ENCODE measurements around the gene DCAF7. TPM values are rescaled to one million over a fixed set of nuclear protein-coding genes. Genes with fewer than 3 reads are reported as not detected.

Gene DCAF7
- total RNA-seq, 4 donors from 2014 or later = 25.5 to 33.3 (median 28.2) TPM

DNA sequence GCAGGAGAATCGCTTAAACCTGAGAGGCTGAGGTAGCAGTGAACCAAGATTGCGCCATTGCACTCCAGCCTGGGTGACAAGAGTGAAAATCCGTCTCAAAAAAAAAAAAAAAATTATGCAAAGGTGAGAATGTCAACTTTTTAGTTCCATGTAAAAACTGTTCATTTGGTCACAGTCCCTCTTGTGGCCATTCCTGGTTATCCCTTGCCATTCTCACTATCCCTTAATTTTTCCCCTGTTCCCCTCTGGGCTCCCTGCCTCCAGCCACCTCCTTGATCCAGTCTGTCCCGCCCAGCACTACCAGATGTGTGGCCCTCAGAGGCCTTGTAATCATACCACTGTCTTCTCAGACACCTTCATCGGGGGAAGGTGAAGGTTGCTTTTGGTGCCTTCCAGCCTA lies 23.4 kb downstream of the DCAF7 start:
- WGBS, 2 donors = 79% methylated on average over 5 of the region's 5 CpGs
- Histone ChIP-seq H3K4me1 (peaks cover 0 to 4% (median 0%) of the 10 kb centered on the region in 4 donors), H3K27ac (no peak overlapping the region), H3K9me3 (no peaks in the 10 kb centered on the region), H3K36me3 (peaks cover 0 to 4% (median 0%) of the 10 kb centered on the region in 3 donors), H3K4me3 (no peak overlapping the region), H3K27me3 (no peaks in the 10 kb centered on the region)
- no peak for DNase-seq (ENCODE audit: low spot score in 2 of 2)
- TF ChIP-seq, protein P1, sequence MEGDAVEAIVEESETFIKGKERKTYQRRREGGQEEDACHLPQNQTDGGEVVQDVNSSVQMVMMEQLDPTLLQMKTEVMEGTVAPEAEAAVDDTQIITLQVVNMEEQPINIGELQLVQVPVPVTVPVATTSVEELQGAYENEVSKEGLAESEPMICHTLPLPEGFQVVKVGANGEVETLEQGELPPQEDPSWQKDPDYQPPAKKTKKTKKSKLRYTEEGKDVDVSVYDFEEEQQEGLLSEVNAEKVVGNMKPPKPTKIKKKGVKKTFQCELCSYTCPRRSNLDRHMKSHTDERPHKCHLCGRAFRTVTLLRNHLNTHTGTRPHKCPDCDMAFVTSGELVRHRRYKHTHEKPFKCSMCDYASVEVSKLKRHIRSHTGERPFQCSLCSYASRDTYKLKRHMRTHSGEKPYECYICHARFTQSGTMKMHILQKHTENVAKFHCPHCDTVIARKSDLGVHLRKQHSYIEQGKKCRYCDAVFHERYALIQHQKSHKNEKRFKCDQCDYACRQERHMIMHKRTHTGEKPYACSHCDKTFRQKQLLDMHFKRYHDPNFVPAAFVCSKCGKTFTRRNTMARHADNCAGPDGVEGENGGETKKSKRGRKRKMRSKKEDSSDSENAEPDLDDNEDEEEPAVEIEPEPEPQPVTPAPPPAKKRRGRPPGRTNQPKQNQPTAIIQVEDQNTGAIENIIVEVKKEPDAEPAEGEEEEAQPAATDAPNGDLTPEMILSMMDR (IDR thresholded peaks at IDR 0.05) = peak in 2 of 5 experiments; percentile 9 to 16
- TF ChIP-seq POLR2A (IDR thresholded peaks at IDR 0.05) = no peak

DNA sequence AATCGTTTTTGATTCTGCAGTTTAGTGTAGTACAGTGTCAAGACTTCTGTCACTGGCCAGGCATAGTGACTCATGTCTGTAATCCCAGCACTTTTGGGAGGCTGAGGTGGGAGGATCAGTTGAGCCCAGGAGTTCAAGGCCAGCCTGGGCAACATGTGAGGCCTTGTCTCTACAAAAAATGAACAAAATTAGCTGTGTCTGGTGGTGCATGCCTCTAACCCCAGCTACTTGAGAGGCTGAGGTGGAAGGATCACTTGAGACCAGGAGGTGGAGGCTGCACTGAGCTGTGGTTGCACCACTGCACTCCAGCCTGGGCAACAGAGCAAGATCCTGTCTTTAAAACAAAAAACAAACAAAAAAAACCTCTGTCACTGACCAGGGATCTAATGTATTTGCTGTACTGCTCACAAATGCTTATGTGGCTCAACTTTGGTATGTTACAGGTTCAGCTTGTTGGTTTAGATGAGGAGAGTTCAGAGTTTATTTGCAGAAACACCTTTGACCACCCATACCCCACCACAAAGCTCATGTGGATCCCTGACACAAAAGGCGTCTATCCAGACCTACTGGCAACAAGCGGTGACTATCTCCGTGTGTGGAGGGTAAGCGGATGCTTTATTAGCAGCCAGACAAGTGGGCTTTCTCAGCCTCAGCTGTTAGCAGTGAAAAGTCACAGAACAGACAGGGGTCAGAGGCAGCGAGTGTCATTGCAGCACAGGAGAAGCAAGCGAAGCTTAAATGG lies 27.9 kb downstream of the DCAF7 start:
- peaks cover 0 to 46% (median 0%) of the 10 kb centered on the region in 3 donors for H3K36me3 ChIP-seq

DNA sequence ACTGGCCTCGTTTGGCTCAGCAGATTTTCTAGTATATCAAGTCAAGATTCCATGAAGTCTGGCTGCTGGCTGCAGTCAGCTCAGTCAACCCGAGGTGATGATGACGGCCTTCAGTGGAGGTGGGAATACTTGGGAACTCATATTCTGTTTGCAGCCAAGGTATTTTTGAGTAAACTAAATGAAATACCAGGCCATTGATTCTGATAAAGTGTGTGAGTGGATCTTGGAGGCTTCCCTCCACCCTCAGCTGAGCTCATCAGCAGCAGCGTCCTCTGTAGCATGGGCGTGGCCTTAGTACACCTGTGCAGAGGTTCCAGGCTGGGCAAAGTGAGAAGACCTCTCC lies 28.5 kb downstream of the DCAF7 start:
- WGBS, 2 donors = 76 to 79% methylated on average over 5 of the region's 5 CpGs
- no peaks in the 10 kb centered on the region for H3K9me3 ChIP-seq
- TF ChIP-seq EP300 (IDR thresholded peaks at IDR 0.05) (no peak), POLR2A (IDR thresholded peaks at IDR 0.05) (no peak)
- TF ChIP-seq, protein P1 (IDR thresholded peaks at IDR 0.05) = no peak
- no peaks in the 10 kb centered on the region for H3K27me3 ChIP-seq
- DNase-seq (ENCODE audit: low spot score in 2 of 2) = no peak
- H3K36me3 ChIP-seq = peaks cover 0 to 52% (median 4%) of the 10 kb centered on the region in 3 donors
- no peak overlapping the region for H3K4me3 ChIP-seq
- no peak overlapping the region for H3K27ac ChIP-seq
- H3K4me1 ChIP-seq = no peaks in the 10 kb centered on the region

More for the DNA sequence above, 27.9 kb downstream of the DCAF7 start:
- Histone ChIP-seq H3K4me1 (no peaks in the 10 kb centered on the region), H3K27me3 (no peaks in the 10 kb centered on the region), H3K9me3 (no peaks in the 10 kb centered on the region), H3K4me3 (no peak overlapping the region), H3K27ac (no peak overlapping the region)
- no peak for DNase-seq (ENCODE audit: low spot score in 2 of 2)
- 75 to 76% methylated on average over 7 of the region's 7 CpGs for WGBS, 2 donors
- TF ChIP-seq POLR2A (IDR thresholded peaks at IDR 0.05) = no peak
- no peak for TF ChIP-seq EP300 (IDR thresholded peaks at IDR 0.05)
- TF ChIP-seq, protein P1 (IDR thresholded peaks at IDR 0.05) = no peak

DNA sequence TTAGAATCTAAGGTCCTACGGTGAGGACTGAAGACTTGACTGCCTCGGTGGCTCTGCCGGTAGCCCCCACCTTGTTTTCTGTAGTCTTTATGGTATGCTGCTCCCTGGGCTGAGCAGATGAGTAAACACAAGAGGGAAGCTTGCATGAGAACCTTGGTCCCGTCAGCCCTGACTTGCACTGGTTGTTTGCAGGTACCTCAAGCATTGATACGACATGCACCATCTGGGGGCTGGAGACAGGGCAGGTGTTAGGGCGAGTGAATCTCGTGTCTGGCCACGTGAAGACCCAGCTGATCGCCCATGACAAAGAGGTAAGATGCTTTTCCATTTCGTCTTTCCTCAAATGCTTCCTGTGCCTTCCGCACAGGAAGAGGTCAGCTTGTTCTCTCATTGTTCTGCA lies 29.4 kb downstream of the DCAF7 start:
- peaks cover 0 to 60% (median 4%) of the 10 kb centered on the region in 3 donors for H3K36me3 ChIP-seq
- TF ChIP-seq EP300 (IDR thresholded peaks at IDR 0.05) = no peak
- TF ChIP-seq, protein P1 (IDR thresholded peaks at IDR 0.05) = no peak
- no peak for DNase-seq (ENCODE audit: low spot score in 2 of 2)
- H3K9me3 ChIP-seq = no peaks in the 10 kb centered on the region
- 75 to 79% methylated on average over 11 of the region's 11 CpGs for WGBS, 2 donors
- no peak overlapping the region for H3K4me3 ChIP-seq
- H3K27me3 ChIP-seq = no peaks in the 10 kb centered on the region
- H3K4me1 ChIP-seq = no peaks in the 10 kb centered on the region
- H3K27ac ChIP-seq = no peak overlapping the region

DNA sequence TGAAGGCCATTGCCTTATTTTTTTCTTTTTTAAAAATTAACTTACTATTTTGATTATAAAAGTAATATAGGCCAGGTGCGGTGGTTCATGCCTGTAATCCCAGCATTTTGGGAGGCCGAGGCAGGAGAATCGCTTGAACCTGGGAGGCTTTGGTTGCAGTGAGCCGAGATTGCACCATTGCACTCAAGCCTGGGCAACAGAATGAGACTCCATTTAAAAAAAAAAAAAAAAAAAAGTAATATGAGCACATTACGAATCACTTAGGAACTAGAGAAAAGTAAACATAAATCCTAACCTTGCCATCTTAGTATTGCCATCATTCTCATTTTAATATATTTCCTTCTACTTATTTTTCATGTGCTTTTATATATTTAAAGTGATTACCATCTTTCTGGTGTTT lies 37.5 kb downstream of the DCAF7 start:
- Histone ChIP-seq H3K27me3 (no peaks in the 10 kb centered on the region), H3K9me3 (no peaks in the 10 kb centered on the region), H3K36me3 (peaks cover 0 to 96% (median 4%) of the 10 kb centered on the region in 3 donors), H3K27ac (no peak overlapping the region), H3K4me3 (no peak overlapping the region), H3K4me1 (no peaks in the 10 kb centered on the region)
- DNase-seq (ENCODE audit: low spot score in 2 of 2) = no peak
- 95 to 96% methylated on average over 5 of the region's 5 CpGs for WGBS, 2 donors
- TF ChIP-seq, protein P1 (IDR thresholded peaks at IDR 0.05) = no peak
- TF ChIP-seq EP300 (IDR thresholded peaks at IDR 0.05) = no peak
- no peak for TF ChIP-seq POLR2A (IDR thresholded peaks at IDR 0.05)
